EH (cell line): Measurements from ENCODE around the gene HOXC9.
A peak's percentile ranks its signal among the peaks of the same experiment; 100 is the strongest.
"Not testable (repeated sequence)": the region's sequence is repeated elsewhere in the genome, so short reads cannot be mapped to it uniquely, and the experiment has no call there.

ENCODE experiments used
- DNase-seq: peaks from one replicate; pipeline ENCODE4 v3.0.0-alpha.2; 2015; ENCODE audit warnings: low read depth

Gene HOXC9

GRCh38 chr12:54040148-54040494 is 40.2 kb downstream of the HOXC9 start:
- DNase-seq = peak; percentile 33

- no peak for DNase-seq
Measured at GRCh38 chr12:54040648-54041047, 40.7 kb downstream of the HOXC9 start.

- no peak for DNase-seq
Measured at GRCh38 chr12:54041097-54041690, 41.2 kb downstream of the HOXC9 start.

GRCh38 chr12:54042033-54042432 is 42.1 kb downstream of the HOXC9 start:
- not testable (repeated sequence) for DNase-seq

- no peak for DNase-seq
Measured at GRCh38 chr12:54042970-54043853, 43.3 kb downstream of the HOXC9 start.

GRCh38 chr12:54044425-54045103 is 44.6 kb downstream of the HOXC9 start:
- DNase-seq = no peak

- DNase-seq = no peak
Measured at GRCh38 chr12:54045401-54045800, 45.4 kb downstream of the HOXC9 start.

- no peak for DNase-seq
Measured at GRCh38 chr12:54045868-54046521, 46.0 kb downstream of the HOXC9 start.

GRCh38 chr12:54046809-54047159 is 46.8 kb downstream of the HOXC9 start:
- no peak for DNase-seq

- no peak for DNase-seq
Measured at GRCh38 chr12:54047160-54047963, 47.4 kb downstream of the HOXC9 start.

- DNase-seq = no peak
Measured at GRCh38 chr12:54047964-54048303, 48.0 kb downstream of the HOXC9 start.

- DNase-seq = no peak
Measured at GRCh38 chr12:54048406-54049093, 48.6 kb downstream of the HOXC9 start.

GRCh38 chr12:54049108-54049507 is 49.1 kb downstream of the HOXC9 start:
- DNase-seq = no peak

GRCh38 chr12:54050482-54050810 is 50.5 kb downstream of the HOXC9 start:
- DNase-seq = no peak

- DNase-seq = no peak
Measured at GRCh38 chr12:54051026-54051842, 51.3 kb downstream of the HOXC9 start.

- no peak for DNase-seq
Measured at GRCh38 chr12:54051874-54052437, 52.0 kb downstream of the HOXC9 start.

- DNase-seq = no peak
Measured at GRCh38 chr12:54052438-54053002, 52.6 kb downstream of the HOXC9 start.
